ENCODE results near the gene METTL21C.

- no peak for TF ChIP-seq EP300 (IDR thresholded peaks at IDR 0.05)
- TF ChIP-seq, protein P1, sequence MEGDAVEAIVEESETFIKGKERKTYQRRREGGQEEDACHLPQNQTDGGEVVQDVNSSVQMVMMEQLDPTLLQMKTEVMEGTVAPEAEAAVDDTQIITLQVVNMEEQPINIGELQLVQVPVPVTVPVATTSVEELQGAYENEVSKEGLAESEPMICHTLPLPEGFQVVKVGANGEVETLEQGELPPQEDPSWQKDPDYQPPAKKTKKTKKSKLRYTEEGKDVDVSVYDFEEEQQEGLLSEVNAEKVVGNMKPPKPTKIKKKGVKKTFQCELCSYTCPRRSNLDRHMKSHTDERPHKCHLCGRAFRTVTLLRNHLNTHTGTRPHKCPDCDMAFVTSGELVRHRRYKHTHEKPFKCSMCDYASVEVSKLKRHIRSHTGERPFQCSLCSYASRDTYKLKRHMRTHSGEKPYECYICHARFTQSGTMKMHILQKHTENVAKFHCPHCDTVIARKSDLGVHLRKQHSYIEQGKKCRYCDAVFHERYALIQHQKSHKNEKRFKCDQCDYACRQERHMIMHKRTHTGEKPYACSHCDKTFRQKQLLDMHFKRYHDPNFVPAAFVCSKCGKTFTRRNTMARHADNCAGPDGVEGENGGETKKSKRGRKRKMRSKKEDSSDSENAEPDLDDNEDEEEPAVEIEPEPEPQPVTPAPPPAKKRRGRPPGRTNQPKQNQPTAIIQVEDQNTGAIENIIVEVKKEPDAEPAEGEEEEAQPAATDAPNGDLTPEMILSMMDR (IDR thresholded peaks at IDR 0.05) = no peak
- TF ChIP-seq POLR2A (IDR thresholded peaks at IDR 0.05) = no peak
Measured at GRCh38 chr13:102643656-102644055, 51.2 kb downstream of the METTL21C start.
